Measurements from ENCODE around the gene DOCK9.

DNA sequence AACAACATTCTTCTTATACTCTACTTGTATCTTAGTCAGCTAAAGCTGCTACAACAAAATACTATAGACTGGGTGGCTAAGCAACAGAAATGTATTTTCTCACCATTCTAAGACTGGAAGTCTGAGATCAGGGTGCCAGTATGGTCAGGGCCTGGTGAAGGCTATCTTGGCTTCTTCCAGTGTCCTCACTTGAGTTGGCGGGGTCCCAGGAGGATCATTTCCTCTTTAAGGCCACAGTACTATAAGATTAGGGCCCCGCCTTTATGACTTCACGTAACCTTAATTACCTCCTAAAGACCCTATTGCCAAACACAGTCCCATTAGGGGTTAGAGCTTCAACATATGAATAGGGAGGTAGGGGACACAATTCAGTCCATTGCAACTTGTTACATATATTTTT lies 30.7 kb upstream of the DOCK9 start:
- TF ChIP-seq, protein P1, sequence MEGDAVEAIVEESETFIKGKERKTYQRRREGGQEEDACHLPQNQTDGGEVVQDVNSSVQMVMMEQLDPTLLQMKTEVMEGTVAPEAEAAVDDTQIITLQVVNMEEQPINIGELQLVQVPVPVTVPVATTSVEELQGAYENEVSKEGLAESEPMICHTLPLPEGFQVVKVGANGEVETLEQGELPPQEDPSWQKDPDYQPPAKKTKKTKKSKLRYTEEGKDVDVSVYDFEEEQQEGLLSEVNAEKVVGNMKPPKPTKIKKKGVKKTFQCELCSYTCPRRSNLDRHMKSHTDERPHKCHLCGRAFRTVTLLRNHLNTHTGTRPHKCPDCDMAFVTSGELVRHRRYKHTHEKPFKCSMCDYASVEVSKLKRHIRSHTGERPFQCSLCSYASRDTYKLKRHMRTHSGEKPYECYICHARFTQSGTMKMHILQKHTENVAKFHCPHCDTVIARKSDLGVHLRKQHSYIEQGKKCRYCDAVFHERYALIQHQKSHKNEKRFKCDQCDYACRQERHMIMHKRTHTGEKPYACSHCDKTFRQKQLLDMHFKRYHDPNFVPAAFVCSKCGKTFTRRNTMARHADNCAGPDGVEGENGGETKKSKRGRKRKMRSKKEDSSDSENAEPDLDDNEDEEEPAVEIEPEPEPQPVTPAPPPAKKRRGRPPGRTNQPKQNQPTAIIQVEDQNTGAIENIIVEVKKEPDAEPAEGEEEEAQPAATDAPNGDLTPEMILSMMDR (IDR thresholded peaks at IDR 0.05): no peak
- TF ChIP-seq, protein P2, sequence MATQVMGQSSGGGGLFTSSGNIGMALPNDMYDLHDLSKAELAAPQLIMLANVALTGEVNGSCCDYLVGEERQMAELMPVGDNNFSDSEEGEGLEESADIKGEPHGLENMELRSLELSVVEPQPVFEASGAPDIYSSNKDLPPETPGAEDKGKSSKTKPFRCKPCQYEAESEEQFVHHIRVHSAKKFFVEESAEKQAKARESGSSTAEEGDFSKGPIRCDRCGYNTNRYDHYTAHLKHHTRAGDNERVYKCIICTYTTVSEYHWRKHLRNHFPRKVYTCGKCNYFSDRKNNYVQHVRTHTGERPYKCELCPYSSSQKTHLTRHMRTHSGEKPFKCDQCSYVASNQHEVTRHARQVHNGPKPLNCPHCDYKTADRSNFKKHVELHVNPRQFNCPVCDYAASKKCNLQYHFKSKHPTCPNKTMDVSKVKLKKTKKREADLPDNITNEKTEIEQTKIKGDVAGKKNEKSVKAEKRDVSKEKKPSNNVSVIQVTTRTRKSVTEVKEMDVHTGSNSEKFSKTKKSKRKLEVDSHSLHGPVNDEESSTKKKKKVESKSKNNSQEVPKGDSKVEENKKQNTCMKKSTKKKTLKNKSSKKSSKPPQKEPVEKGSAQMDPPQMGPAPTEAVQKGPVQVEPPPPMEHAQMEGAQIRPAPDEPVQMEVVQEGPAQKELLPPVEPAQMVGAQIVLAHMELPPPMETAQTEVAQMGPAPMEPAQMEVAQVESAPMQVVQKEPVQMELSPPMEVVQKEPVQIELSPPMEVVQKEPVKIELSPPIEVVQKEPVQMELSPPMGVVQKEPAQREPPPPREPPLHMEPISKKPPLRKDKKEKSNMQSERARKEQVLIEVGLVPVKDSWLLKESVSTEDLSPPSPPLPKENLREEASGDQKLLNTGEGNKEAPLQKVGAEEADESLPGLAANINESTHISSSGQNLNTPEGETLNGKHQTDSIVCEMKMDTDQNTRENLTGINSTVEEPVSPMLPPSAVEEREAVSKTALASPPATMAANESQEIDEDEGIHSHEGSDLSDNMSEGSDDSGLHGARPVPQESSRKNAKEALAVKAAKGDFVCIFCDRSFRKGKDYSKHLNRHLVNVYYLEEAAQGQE (IDR thresholded peaks at IDR 0.05; ENCODE audit: insufficient read depth in 1 of 2, low read depth in 2 of 2, low read length in 1 of 2): no peak

Data from Panc1 (cell line).